ENCODE results near the gene SLC11A1. TPM values are rescaled to one million over a fixed set of nuclear protein-coding genes. Genes with fewer than 3 reads are reported as not detected.

SLC11A1 gene, protein sequence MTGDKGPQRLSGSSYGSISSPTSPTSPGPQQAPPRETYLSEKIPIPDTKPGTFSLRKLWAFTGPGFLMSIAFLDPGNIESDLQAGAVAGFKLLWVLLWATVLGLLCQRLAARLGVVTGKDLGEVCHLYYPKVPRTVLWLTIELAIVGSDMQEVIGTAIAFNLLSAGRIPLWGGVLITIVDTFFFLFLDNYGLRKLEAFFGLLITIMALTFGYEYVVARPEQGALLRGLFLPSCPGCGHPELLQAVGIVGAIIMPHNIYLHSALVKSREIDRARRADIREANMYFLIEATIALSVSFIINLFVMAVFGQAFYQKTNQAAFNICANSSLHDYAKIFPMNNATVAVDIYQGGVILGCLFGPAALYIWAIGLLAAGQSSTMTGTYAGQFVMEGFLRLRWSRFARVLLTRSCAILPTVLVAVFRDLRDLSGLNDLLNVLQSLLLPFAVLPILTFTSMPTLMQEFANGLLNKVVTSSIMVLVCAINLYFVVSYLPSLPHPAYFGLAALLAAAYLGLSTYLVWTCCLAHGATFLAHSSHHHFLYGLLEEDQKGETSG
- 10 to 100 TPM in 2 of 9 donors, 1 to 10 TPM in 6, under 1 TPM in 1; 0.96 to 31.0 (median 4.3) TPM for total RNA-seq
- polyA plus RNA-seq: 1 to 10 TPM; 4.5 to 8.9 TPM
- long read RNA-seq, donor 1, partial matches to known transcripts: 0 of 1 reads
- long read RNA-seq, donor 1, other reads (novel, unspliced or antisense): 1 of 1 reads
- long read RNA-seq, donor 2, partial matches to known transcripts: 0 of 3 reads
- long read RNA-seq, donor 2, other reads (novel, unspliced or antisense): 2 of 3 reads
- long read RNA-seq, donor 3, partial matches to known transcripts: 1 of 2 reads
- long read RNA-seq, donor 3, other reads (novel, unspliced or antisense): 1 of 2 reads

DNA sequence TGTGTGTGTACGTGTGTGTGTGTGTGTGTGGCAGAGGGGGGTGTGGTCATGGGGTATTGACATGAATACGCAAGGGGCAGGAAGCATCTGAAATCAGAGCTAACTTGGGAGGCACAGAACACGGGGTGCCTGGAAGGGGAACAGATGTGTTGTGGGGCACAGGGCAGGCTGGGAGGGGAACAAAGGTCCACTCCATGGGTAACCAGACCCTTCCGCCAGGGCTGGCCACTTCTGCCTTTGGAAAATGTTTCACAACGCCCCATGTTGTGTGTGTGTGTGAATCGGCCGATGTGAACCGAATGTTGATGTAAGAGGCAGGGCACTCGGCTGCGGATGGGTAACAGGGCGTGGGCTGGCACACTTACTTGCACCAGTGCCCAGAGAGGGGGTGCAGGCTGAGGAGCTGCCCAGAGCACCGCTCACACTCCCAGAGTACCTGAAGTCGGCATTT is at the start of gene SLC11A1:
SLC11A1 (plus strand) TSS at position 358 of the 451 bp plus-strand sequence. CDS start 96 bp downstream, outside the sequence.
- H3K27ac ChIP-seq: peak within 1 kb of the TSS in 2 of 12 donors; percentile 13 to 90
- 70 to 88% (median 82%) methylated on average over 13 of the region's 13 CpGs for WGBS, 4 donors
- peak within 1 kb of the TSS in 3 of 12 donors; percentile 16 to 51 (median 17) for H3K4me3 ChIP-seq
- peak; percentile 71 to 90 (median 78) for ATAC-seq
- no peaks in the 10 kb centered on the region for H3K27me3 ChIP-seq
- no peaks in the 10 kb centered on the region for H3K36me3 ChIP-seq
- TF ChIP-seq, protein P1, sequence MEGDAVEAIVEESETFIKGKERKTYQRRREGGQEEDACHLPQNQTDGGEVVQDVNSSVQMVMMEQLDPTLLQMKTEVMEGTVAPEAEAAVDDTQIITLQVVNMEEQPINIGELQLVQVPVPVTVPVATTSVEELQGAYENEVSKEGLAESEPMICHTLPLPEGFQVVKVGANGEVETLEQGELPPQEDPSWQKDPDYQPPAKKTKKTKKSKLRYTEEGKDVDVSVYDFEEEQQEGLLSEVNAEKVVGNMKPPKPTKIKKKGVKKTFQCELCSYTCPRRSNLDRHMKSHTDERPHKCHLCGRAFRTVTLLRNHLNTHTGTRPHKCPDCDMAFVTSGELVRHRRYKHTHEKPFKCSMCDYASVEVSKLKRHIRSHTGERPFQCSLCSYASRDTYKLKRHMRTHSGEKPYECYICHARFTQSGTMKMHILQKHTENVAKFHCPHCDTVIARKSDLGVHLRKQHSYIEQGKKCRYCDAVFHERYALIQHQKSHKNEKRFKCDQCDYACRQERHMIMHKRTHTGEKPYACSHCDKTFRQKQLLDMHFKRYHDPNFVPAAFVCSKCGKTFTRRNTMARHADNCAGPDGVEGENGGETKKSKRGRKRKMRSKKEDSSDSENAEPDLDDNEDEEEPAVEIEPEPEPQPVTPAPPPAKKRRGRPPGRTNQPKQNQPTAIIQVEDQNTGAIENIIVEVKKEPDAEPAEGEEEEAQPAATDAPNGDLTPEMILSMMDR (IDR thresholded peaks at IDR 0.05): no peak
- peak in 1 of 2 donors; percentile 25 for TF ChIP-seq POLR2A (IDR thresholded peaks at IDR 0.05)
- no peaks in the 10 kb centered on the region for H3K9me3 ChIP-seq
- DNase-seq: peak in 3 of 5 donors; percentile 73 to 80 (median 75)
- peaks cover 0 to 5% (median 0%) of the 10 kb centered on the region in 12 donors for H3K4me1 ChIP-seq
- intact Hi-C loops (cut with DNase I): no loop called here

DNA sequence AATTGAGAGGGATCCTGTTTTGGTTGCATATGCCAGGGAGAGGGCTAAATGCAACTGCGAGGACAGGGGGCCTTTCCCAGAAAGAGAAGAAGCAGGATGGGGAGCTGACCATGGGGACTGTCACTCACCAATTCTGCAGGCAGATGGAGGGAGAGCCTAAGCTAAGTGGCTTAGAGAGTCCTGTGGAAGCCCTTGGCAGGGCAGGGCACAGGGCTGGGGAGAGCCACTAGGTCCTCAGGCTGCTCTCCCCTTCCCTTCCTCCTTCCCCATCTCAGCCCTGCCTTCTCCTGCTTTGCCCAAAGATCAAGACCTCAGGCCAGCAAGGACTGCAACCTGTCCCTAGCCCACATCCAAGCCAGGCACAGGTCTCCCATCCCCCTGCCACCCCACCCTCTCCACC is 49.8 kb upstream of the SLC11A1 start:
- TF ChIP-seq POLR2A (IDR thresholded peaks at IDR 0.05): no peak
- TF ChIP-seq, protein P1 (IDR thresholded peaks at IDR 0.05): no peak
- intact Hi-C loops (cut with DNase I): no loop called here
- 88 to 100% (median 94%) methylated on average over 1 of the region's 1 CpG for WGBS, 4 donors
- peaks cover 0 to 3% (median 0%) of the 10 kb centered on the region in 12 donors for H3K9me3 ChIP-seq
- H3K27me3 ChIP-seq: no peaks in the 10 kb centered on the region
- peak overlapping the region in 3 of 12 donors; percentile 24 to 93 (median 26) for H3K27ac ChIP-seq
- ATAC-seq (peak in 1 of 4 donors; percentile 9), DNase-seq (no peak)
- H3K36me3 ChIP-seq: no peaks in the 10 kb centered on the region
- H3K4me1 ChIP-seq: peaks cover 0 to 58% (median 0%) of the 10 kb centered on the region in 12 donors
- peak overlapping the region in 1 of 12 donors; percentile 43 for H3K4me3 ChIP-seq

DNA sequence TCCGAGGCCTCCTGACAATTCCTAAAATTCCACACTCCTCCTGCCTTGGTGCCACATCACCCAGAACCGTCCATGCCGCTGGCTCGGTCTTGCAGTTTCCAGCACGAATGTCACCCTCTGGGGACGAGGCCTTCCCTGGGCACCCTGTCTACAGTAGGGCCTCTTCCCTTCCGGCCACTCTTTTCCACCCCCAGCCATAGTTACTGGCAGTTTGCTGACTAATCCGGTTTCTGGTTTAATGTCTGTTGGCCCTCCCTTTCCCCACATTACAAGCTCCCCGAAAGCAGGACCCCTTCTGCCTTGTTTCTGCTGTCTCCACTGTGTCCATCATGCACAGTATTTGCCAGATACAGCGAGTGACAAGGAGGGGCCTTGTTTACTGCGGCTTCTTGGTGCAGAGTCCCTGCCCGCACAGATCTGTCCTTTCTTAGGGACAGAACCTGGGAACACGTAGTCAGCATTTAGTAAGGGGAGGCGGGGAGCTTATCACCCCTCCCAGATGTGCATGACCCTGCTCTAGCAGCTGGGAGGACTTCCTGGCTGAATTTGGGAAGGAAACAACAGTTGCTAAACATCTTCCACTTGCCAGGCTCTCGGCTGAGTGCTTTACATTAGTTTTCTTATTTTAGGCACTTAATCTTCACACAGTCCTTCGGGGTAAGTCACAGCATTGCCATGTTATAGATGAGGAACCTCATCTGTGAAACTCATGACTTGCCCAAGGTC is 49.0 kb upstream of the SLC11A1 start:
- peak overlapping the region in 1 of 12 donors; percentile 43 for H3K4me3 ChIP-seq
- no peaks in the 10 kb centered on the region for H3K27me3 ChIP-seq
- DNase-seq: peak in 1 of 5 donors; percentile 40
- peak; percentile 50 to 79 (median 70) for ATAC-seq
- no peaks in the 10 kb centered on the region for H3K36me3 ChIP-seq
- peaks cover 0 to 50% (median 0%) of the 10 kb centered on the region in 12 donors for H3K4me1 ChIP-seq
- peak overlapping the region in 4 of 12 donors; percentile 23 to 93 (median 25) for H3K27ac ChIP-seq
- peaks cover 0 to 3% (median 0%) of the 10 kb centered on the region in 12 donors for H3K9me3 ChIP-seq
- WGBS, 4 donors: 64 to 75% (median 72%) methylated on average over 16 of the region's 16 CpGs
- intact Hi-C loops (cut with DNase I): no loop called here
- no peak for TF ChIP-seq POLR2A (IDR thresholded peaks at IDR 0.05)
- TF ChIP-seq, protein P1 (IDR thresholded peaks at IDR 0.05): no peak

Data from heart left ventricle (tissue), 16 donors.